ENCODE results near the gene ABCB1. TPM values are rescaled to one million over a fixed set of nuclear protein-coding genes. Genes with fewer than 3 reads are reported as not detected.

The ABCB1 gene
- total RNA-seq, 2 donors from 2014 or later, result 2.3 to 3.9 TPM

DNA sequence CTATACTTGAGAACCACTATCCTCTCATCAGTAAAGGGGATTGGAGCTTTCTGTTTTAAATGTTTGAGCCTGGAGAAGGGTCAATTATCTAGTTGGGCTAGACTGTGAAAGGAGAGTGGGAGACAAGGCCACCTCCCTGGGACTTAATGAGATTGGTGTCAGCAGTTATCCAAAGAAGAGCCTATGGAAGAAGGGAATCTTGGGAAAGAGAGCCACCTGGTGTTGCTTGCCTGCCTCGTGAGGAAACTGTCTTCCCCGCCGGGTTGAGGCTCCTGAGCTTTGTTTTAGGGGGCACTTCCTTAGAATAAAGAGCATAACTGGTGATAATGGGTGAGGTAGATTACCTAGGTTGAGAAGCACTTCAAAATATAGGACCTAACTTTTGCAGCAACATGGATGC, 93.2 kb downstream of the ABCB1 start:
- 24 to 40% methylated on average over 3 of the region's 3 CpGs for WGBS, 2 donors
- intact Hi-C loops (cut with DNase I), result no loop called here
- Histone ChIP-seq H3K4me3 (no peak overlapping the region), H3K36me3 (replicated peaks in 1 of 2; ENCODE audit: insufficient read depth in 1 of 2, low read depth in 2 of 2) (no peaks in the 10 kb centered on the region), H3K9me3 (no peaks in the 10 kb centered on the region), H3K27ac (no peak overlapping the region), H3K4me1 (no peaks in the 10 kb centered on the region), H3K27me3 (no peaks in the 10 kb centered on the region)
- no peak for ATAC-seq
- TF ChIP-seq, protein P1, sequence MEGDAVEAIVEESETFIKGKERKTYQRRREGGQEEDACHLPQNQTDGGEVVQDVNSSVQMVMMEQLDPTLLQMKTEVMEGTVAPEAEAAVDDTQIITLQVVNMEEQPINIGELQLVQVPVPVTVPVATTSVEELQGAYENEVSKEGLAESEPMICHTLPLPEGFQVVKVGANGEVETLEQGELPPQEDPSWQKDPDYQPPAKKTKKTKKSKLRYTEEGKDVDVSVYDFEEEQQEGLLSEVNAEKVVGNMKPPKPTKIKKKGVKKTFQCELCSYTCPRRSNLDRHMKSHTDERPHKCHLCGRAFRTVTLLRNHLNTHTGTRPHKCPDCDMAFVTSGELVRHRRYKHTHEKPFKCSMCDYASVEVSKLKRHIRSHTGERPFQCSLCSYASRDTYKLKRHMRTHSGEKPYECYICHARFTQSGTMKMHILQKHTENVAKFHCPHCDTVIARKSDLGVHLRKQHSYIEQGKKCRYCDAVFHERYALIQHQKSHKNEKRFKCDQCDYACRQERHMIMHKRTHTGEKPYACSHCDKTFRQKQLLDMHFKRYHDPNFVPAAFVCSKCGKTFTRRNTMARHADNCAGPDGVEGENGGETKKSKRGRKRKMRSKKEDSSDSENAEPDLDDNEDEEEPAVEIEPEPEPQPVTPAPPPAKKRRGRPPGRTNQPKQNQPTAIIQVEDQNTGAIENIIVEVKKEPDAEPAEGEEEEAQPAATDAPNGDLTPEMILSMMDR (IDR thresholded peaks at IDR 0.05), result no peak
- no peak for TF ChIP-seq POLR2A (IDR thresholded peaks at IDR 0.05)
- DNase-seq, result no peak

DNA sequence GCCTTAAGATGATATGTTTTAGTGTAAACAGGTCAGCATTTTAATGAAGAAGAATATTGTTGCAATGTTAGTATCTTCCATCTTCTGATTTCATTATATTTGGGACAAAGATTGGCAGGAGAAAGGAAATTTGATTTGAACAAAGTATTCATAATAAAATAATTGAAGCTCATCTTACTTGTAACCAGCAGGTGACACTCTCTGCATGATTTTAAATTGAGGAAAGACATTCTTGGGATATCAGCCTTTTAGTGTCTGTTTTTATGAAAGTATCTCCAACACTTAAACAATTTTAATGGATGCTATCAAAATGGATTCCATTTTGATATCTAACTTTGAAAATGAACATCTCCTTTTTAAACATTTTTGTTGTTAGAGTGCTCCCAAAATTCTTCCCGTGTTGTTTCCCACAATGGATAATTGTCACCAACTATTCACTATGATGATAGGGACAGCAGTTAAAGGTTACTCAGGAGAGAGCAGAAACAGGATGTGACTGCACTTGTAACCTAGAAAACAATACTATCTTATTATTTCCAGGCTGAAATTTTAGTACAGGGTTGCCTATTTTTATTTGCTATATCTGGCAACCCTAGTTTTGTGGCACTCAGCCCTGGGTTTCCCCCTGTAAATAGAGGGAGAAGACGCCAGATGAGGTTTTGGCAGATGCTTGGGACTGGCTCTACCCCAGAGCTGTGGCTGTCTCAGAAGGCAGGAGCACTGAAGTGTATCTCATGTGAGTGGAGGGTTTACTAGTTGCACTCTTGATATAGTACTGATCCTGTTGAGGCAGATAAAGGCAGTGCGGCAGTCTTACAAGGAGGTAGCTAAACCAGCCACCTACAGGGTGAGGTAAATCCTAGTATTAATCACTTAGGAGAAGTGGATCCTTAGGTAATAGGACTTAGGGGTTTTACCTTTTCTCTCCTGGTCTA, 94.2 kb downstream of the ABCB1 start:
- no peaks in the 10 kb centered on the region for H3K4me1 ChIP-seq
- 51 to 53% methylated on average over 3 of the region's 3 CpGs for WGBS, 2 donors
- TF ChIP-seq, protein P1 (IDR thresholded peaks at IDR 0.05), result peak in 6 of 7 experiments; percentile 12 to 58 (median 48)
- no peak for TF ChIP-seq POLR2A (IDR thresholded peaks at IDR 0.05)
- intact Hi-C loops (cut with DNase I), result no loop called here
- no peak overlapping the region for H3K4me3 ChIP-seq
- H3K36me3 ChIP-seq (replicated peaks in 1 of 2; ENCODE audit: insufficient read depth in 1 of 2, low read depth in 2 of 2), result no peaks in the 10 kb centered on the region
- H3K27ac ChIP-seq, result no peak overlapping the region
- no peak for DNase-seq
- ATAC-seq, result no peak
- H3K27me3 ChIP-seq, result no peaks in the 10 kb centered on the region
- no peaks in the 10 kb centered on the region for H3K9me3 ChIP-seq

DNA sequence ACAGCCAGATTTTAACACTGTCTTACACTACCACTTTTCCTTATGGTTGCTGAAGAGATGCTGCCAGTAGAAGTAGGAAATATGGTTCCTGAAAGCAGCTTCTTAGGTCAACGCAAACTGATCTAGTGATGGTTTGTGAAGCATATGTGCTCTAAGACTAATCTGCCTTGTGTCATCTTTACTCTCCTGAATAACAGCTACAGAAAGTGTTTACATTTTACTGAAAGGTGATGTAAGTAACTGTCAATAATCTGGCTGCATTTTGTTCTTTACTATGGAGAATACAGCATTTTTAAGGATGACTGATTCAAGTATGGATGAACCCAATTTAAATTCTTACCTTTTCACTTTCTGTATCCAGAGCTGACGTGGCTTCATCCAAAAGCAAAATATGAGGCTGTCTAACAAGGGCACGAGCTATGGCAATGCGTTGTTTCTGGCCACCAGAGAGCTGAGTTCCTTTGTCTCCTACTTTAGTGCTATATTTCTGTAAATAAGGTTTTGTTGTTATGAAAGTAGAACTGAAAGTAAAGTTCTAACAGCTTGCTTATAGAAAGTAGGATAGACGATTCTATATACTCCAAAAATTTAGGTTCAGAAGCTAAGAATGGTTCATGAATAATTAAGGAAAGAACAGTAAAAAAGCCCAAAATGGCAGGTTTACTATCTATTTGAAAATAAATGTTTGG, 95.0 kb downstream of the ABCB1 start:
- Histone ChIP-seq H3K27me3 (no peaks in the 10 kb centered on the region), H3K27ac (no peak overlapping the region), H3K9me3 (no peaks in the 10 kb centered on the region), H3K36me3 (replicated peaks in 1 of 2; ENCODE audit: insufficient read depth in 1 of 2, low read depth in 2 of 2) (no peaks in the 10 kb centered on the region), H3K4me1 (no peaks in the 10 kb centered on the region), H3K4me3 (no peak overlapping the region)
- no peak for DNase-seq
- TF ChIP-seq POLR2A (IDR thresholded peaks at IDR 0.05), result no peak
- TF ChIP-seq, protein P1 (IDR thresholded peaks at IDR 0.05), result no peak
- WGBS, 2 donors, result 53 to 56% methylated on average over 5 of the region's 5 CpGs
- ATAC-seq, result no peak
- intact Hi-C loops (cut with DNase I), result no loop called here

DNA sequence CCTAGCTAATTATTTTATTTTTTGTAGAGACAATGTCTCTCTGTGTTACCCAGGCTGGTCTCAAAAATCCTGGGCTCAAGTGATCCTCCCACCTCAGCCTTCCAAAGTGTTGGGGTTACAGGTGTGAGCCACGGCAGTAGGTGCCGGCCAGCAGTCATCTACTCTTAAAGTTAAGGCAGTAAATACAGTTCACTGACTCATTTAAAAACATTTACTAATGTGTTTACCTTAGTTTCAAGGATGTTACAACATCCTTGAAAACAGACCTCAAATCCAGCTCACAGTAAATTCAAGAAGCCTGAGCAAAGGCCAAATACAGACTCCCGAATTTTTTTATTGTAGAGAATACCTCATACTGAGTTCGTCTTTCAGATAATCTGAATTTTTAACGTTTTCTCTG, 95.6 kb downstream of the ABCB1 start:
- H3K4me1 ChIP-seq, result no peaks in the 10 kb centered on the region
- no peaks in the 10 kb centered on the region for H3K27me3 ChIP-seq
- intact Hi-C loops (cut with DNase I), result no loop called here
- H3K4me3 ChIP-seq, result no peak overlapping the region
- ATAC-seq, result no peak
- no peaks in the 10 kb centered on the region for H3K9me3 ChIP-seq
- H3K36me3 ChIP-seq (replicated peaks in 1 of 2; ENCODE audit: insufficient read depth in 1 of 2, low read depth in 2 of 2), result no peaks in the 10 kb centered on the region
- TF ChIP-seq POLR2A (IDR thresholded peaks at IDR 0.05), result no peak
- TF ChIP-seq, protein P1 (IDR thresholded peaks at IDR 0.05), result no peak
- no peak for DNase-seq
- WGBS, 2 donors, result 55 to 60% methylated on average over 5 of the region's 5 CpGs
- no peak overlapping the region for H3K27ac ChIP-seq

All from body of pancreas (tissue), 4 donors.